Epithelial cell of prostate (primary cell): ENCODE results near the gene RDH13.
"Not testable (repeated sequence)": the region's sequence is repeated elsewhere in the genome, so short reads cannot be mapped to it uniquely, and the experiment has no call there.

Experiments
- DNase-seq: peaks from one replicate; pipeline ENCODE4 v3.0.0-alpha.2; 2011; ENCODE audit warnings: low read depth, low spot score
- H3K27ac ChIP-seq: fragments of 450-650 bp; 2 replicates; pipeline ENCODE4 v1.5.1; 2017; ENCODE audit warnings: mild to moderate bottlenecking

RDH13 gene

GRCh38 chr19:55062735-55063491 lies at the start of gene RDH13:
Gene RDH13, minus strand, starts transcription at chr19:55063148. Its CDS starts 116 bp downstream, at chr19:55063032.
- DNase-seq = peak; percentile 81
- peak within 1 kb of the TSS; percentile 46 for H3K27ac ChIP-seq

- DNase-seq = no peak
- H3K27ac ChIP-seq = no peak overlapping the region
These were observed 49.4 kb upstream of the RDH13 start for GRCh38 chr19:55112246-55112776.

GRCh38 chr19:55111238-55111831 lies 48.4 kb upstream of the RDH13 start:
- no peak overlapping the region for H3K27ac ChIP-seq
- DNase-seq = no peak

- no peak for DNase-seq
- no peak overlapping the region for H3K27ac ChIP-seq
These were observed 46.8 kb upstream of the RDH13 start for GRCh38 chr19:55109527-55110291.

- not testable (repeated sequence) for H3K27ac ChIP-seq, DNase-seq
These were observed 44.3 kb upstream of the RDH13 start for GRCh38 chr19:55107252-55107651.

GRCh38 chr19:55106591-55106990 lies 43.6 kb upstream of the RDH13 start:
- no peak overlapping the region for H3K27ac ChIP-seq
- DNase-seq = no peak

- H3K27ac ChIP-seq = no peak overlapping the region
- DNase-seq = no peak
These were observed 42.3 kb upstream of the RDH13 start for GRCh38 chr19:55105237-55105636.

GRCh38 chr19:55103190-55103589 lies 40.2 kb upstream of the RDH13 start:
- no peak for DNase-seq

GRCh38 chr19:55101261-55101660 lies 38.3 kb upstream of the RDH13 start:
- DNase-seq = no peak
- no peak overlapping the region for H3K27ac ChIP-seq

More at GRCh38 chr19:55103190-55103589, 40.2 kb upstream of the RDH13 start:
- H3K27ac ChIP-seq = no peak overlapping the region

GRCh38 chr19:55099557-55100506 lies 36.9 kb upstream of the RDH13 start:
- DNase-seq = no peak
- no peak overlapping the region for H3K27ac ChIP-seq

GRCh38 chr19:55098716-55099556 lies 36.0 kb upstream of the RDH13 start:
- no peak overlapping the region for H3K27ac ChIP-seq
- DNase-seq = no peak

- DNase-seq = no peak
- no peak overlapping the region for H3K27ac ChIP-seq
These were observed 35.1 kb upstream of the RDH13 start for GRCh38 chr19:55097864-55098715.

GRCh38 chr19:55096061-55096701 lies 33.2 kb upstream of the RDH13 start:
- DNase-seq = no peak
- H3K27ac ChIP-seq = no peak overlapping the region

- DNase-seq = no peak
- H3K27ac ChIP-seq = no peak overlapping the region
These were observed 32.5 kb upstream of the RDH13 start for GRCh38 chr19:55095260-55096060.

GRCh38 chr19:55094456-55095259 lies 31.7 kb upstream of the RDH13 start:
- DNase-seq = no peak
- no peak overlapping the region for H3K27ac ChIP-seq
